ENCODE data around the gene SLC4A2. TPM values are rescaled to one million over a fixed set of nuclear protein-coding genes. Genes with fewer than 3 reads are reported as not detected.
A peak's percentile ranks its signal among the peaks of the same experiment; 100 is the strongest.

The SLC4A2 gene
- total RNA-seq, 1 experiment from 2014 or later, result 132 TPM

DNA sequence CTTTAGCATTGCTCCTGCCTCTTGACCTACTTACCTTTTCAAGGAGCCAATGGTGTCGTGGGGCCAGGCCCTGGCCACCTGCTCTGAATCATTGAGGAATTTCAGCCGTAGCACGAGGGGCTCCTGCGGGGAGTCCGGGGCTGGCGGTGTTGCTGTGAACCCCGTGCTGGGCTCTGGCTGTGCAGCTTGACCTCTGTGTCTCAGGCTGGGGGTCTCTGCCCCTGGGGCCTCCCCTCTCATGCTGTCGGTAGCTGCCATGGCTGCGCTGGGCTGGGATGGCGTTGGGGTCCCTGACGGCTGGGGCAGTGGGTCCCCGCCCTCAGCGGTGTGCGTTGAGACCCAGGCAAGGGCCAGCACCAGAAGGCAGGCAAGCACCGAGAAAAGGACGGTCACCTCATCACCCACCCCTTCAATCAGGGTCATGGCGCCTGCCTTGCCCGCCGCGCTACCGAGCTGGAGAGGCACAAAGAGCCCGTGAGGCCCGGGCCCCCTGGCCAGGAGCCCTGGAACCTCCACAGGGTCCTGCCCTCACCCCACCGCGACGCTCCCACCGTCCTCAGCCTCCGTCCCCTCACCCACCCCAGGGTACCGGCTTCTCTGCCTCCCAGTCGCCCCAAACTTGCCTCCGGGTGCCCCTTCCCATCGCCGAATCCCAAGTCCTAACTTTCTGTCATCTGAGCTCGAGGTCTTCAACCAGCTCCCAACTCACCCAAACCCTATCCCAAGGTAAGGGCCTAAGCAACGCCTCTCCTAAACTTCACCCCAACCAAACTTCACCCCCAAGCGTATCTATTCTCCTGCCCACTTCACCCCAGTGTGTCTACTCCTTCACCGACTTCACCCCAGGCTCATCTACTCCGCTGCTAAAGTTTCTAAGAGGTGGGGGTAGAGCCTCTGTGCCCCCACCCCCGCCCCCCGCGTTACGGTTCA lies 23.0 kb downstream of the SLC4A2 start:
- peak overlapping the region; percentile 94 for H3K4me3 ChIP-seq
- H3K36me3 ChIP-seq, result no peaks in the 10 kb centered on the region; the same call in 1 of the 2 replicates
- no peaks in the 10 kb centered on the region for H3K27me3 ChIP-seq
- peaks cover 27% of the 10 kb centered on the region for H3K4me1 ChIP-seq
- H3K9me3 ChIP-seq (replicated peaks), result no peaks in the 10 kb centered on the region
- no peak for DNase-seq
- H3K27ac ChIP-seq, result peak overlapping the region; percentile 83; the same call in 1 of the 2 replicates

DNA sequence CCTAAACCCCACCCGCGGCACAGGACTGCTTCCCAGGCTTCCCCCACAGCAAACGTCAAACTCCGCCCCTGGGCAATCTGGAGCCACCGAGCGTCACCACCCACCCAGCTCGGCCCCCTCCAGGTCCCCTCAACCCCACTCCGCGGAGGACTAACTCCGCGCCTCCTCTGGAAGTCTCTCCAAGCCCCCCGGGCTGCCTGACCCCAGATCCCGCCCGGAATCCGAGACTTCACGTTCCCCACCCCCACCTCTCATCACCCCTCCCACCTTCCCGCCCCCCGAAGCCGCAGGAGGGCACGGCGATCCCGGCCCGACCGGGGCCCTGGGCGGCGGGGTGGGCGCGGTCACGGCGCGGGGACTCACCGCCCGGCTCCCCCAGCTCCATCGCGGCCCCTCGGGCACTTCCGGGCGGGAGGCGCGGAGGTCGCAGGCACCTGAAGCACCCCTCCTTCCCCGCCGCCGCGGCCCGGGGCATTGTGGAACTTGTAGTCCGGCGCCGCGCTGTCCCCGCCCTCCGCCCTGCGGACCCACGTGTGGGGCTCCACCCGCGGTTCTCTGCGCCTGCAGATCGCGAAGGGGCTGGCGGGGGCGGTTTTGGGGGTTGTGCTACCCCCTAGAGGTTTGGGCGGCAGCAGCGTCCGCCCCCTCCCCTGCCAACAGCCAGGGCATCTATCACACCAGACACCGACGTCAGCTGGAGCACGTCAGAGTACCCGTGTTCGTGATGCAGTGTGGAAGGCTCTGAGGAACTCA lies 23.9 kb downstream of the SLC4A2 start, which contains the start of gene TMUB1:
Gene TMUB1 (minus strand): TSS at position 423 of the 753 bp plus-strand sequence. CDS start 930 bp downstream, outside the sequence.
- DNase-seq, result peak; percentile 81
- Histone ChIP-seq H3K4me3 (peak within 1 kb of the TSS; percentile 94), H3K36me3 (peaks cover 3% of the 10 kb centered on the region; the same call in 1 of the 2 replicates), H3K27ac (peak within 1 kb of the TSS; percentile 83; the same call in 1 of the 2 replicates), H3K27me3 (no peaks in the 10 kb centered on the region), H3K4me1 (peaks cover 31% of the 10 kb centered on the region), H3K9me3 (replicated peaks) (no peaks in the 10 kb centered on the region)

GRCh38 chr7:151083824-151084160 lies 24.4 kb downstream of the SLC4A2 start:
- H3K4me1 ChIP-seq, result peaks cover 36% of the 10 kb centered on the region
- H3K36me3 ChIP-seq, result peaks cover 8% of the 10 kb centered on the region; the same call in 1 of the 2 replicates
- no peaks in the 10 kb centered on the region for H3K9me3 ChIP-seq (replicated peaks)
- H3K4me3 ChIP-seq, result peak overlapping the region; percentile 94
- H3K27ac ChIP-seq, result peak overlapping the region; percentile 3; the same call in 1 of the 2 replicates
- DNase-seq, result no peak
- H3K27me3 ChIP-seq, result no peaks in the 10 kb centered on the region

GRCh38 chr7:151085329-151085690 lies 25.9 kb downstream of the SLC4A2 start:
- peak overlapping the region; percentile 57 for H3K27ac ChIP-seq

DNA sequence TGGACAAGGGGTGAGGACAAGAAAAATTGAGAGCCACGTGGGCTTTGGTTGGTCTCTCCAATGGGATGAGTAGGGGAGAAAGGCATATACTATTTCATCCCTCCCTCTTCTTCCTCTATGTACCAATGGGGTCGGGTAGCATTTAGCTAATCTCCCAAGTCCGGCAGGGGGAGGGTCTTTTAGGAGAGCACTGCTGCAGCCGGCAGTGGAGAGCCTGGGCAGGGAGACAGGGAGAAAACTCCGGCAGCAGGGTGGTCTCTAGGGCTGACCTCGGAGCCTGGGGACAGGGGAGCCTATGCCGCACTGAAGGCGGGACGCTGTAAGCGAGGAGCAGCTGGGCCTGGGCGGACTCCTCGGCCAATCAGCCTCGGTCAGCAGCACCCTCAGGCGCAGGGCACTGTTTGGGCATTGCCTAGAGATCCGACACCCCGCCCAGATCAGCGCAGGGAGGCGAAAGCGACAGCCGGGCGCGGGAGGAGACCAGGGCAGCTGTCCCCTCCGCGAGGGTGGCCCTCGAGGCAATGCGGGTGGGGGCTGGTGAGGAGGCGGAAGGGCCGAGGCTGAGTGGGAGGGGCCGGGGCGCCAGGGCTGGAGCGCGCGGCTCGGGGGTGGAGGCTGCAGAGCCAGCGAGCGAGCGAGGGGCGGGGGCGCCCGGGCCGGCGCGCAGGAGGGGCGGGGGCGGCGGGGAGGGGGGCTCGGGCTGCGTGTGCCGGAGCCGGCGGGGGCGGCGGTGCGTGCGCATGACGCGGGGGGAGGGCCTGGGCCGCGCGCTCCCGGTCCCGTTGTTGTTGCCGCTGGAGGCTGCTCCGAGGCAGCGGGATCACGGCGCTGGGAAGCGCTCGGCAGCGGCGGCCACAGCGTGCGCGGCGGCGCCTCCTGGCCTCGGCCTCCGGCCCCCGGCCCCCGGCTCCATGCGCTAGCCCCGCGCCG lies 26.6 kb downstream of the SLC4A2 start, which contains the start of gene AGAP3:
Gene AGAP3 (plus strand): TSS at position 785 of the 930 bp plus-strand sequence. CDS start 267 bp downstream, outside the sequence.
- Histone ChIP-seq H3K27ac (peak within 1 kb of the TSS; percentile 66), H3K36me3 (peaks cover 10% of the 10 kb centered on the region), H3K4me3 (peak within 1 kb of the TSS; percentile 96), H3K9me3 (replicated peaks) (no peaks in the 10 kb centered on the region), H3K4me1 (peaks cover 38% of the 10 kb centered on the region), H3K27me3 (no peaks in the 10 kb centered on the region)
- DNase-seq, result peak; percentile 98 to 99

More at GRCh38 chr7:151085329-151085690, 25.9 kb downstream of the SLC4A2 start:
- peaks cover 38% of the 10 kb centered on the region for H3K4me1 ChIP-seq
- H3K36me3 ChIP-seq, result peaks cover 8% of the 10 kb centered on the region; the same call in 1 of the 2 replicates
- DNase-seq, result no peak
- H3K4me3 ChIP-seq, result peak overlapping the region; percentile 47
- H3K9me3 ChIP-seq (replicated peaks), result no peaks in the 10 kb centered on the region
- no peaks in the 10 kb centered on the region for H3K27me3 ChIP-seq

DNA sequence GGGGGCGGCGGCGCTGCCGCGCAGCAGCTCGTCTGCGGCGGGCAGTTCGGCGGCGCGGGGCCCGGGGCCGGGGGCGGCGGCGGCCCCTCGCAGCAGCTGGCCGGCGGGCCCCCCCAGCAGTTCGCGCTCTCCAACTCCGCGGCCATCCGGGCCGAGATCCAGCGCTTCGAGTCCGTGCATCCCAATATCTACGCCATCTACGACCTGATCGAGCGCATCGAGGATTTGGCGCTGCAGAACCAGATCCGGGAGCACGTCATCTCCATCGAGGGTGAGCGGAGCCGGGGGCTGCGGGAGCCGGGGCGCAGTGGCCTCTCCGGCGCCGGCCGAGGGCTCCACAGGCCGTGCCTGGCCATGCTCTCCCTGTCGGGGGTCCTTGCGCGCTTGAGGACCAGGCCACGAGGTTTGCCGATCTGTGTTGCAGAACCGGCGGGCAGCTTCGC lies 27.4 kb downstream of the SLC4A2 start:
- H3K4me3 ChIP-seq, result peak overlapping the region; percentile 96
- peak overlapping the region; percentile 66 for H3K27ac ChIP-seq
- DNase-seq, result peak in 1 of 2 experiments; percentile 49
- peaks cover 37% of the 10 kb centered on the region for H3K4me1 ChIP-seq
- no peaks in the 10 kb centered on the region for H3K9me3 ChIP-seq (replicated peaks)
- no peaks in the 10 kb centered on the region for H3K27me3 ChIP-seq
- H3K36me3 ChIP-seq, result peaks cover 14% of the 10 kb centered on the region

DNA sequence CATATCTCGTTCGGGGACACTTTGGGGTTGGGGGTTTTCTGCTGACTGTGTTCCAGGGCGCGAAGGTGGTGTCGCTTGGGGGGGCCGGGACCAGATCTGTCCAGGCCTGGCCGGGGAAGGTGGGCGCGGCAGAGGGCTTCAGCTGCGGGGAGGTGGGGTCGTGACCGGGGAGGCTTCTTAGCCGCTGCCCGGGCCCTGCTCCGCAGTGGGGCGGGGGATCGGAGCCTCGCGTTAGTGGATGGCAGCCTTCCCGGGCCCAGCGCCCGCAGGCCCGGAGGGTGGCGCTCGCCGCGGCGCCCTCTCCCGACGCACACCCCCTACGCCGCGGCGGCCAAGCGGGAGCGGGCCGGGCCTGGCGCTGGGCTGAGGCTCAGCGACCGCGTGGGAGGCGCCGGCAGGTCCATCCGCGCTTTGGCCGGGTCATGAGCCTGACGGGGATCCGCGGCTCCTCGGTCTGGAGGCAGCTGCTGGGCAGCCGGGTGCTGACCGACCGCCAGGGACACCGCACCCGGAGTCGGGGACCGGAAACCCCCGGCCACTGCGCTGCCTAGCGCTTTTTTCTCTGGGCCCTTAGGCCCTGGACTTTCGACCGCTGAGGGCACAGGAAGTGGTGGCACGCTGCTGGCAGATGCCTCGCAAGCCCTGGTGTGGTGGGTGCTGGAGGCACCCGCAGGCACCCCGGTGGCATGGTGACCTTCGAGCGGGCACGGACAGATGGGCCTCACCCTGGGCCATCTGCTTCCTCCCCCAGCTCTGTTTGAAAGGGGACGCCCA lies 28.0 kb downstream of the SLC4A2 start:
- no peaks in the 10 kb centered on the region for H3K9me3 ChIP-seq (replicated peaks)
- H3K27me3 ChIP-seq, result no peaks in the 10 kb centered on the region
- peak overlapping the region; percentile 66 for H3K27ac ChIP-seq
- H3K4me3 ChIP-seq, result peak overlapping the region; percentile 96
- peaks cover 17% of the 10 kb centered on the region for H3K36me3 ChIP-seq
- peaks cover 31% of the 10 kb centered on the region for H3K4me1 ChIP-seq
- peak; percentile 47 to 58 for DNase-seq

DNA sequence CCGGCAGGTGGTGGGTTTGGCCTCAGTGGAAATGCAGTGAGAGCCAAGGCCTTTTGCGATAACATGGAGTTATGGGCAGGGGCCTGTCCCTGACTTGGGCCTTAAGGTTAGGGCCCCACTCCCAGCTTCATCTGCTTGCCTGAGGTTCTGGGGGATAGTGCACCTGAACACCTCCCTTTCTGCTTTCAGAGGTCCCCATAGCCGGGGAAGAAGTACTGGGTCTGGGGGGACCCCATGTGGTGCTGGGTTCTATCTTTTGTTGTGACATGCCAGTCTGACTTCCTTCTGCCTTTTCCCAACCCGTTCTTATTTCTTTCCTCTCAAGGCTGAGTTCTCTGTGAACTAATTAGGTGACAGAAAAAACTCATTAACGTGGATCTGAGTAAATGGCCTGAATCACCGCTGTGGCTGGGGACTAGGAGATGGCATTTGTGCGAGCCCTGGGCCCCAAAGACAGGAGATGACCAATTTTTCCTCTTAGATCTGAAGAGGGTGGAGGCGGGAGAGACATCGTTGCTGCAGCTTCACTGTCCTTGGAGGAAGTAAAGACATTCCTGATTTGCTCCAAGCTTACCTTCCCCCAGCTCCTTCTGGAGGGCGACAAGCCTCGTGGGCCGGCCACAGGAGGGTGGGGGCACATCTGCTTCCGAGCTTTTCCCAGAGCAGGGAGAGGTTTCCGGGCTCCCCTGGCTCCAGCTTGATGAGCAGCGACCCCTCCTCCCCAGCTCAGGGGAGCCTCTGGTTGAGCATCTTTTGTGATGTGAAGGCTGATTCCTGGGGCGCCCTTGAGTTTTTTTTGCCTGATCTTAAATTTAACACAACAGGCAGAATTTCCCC lies 28.8 kb downstream of the SLC4A2 start:
- peaks cover 17% of the 10 kb centered on the region for H3K36me3 ChIP-seq
- peak in 1 of 2 experiments; percentile 24 for DNase-seq
- H3K4me3 ChIP-seq, result peak overlapping the region; percentile 96
- no peaks in the 10 kb centered on the region for H3K9me3 ChIP-seq (replicated peaks)
- peak overlapping the region; percentile 66 for H3K27ac ChIP-seq
- H3K4me1 ChIP-seq, result peaks cover 31% of the 10 kb centered on the region
- no peaks in the 10 kb centered on the region for H3K27me3 ChIP-seq

DNA sequence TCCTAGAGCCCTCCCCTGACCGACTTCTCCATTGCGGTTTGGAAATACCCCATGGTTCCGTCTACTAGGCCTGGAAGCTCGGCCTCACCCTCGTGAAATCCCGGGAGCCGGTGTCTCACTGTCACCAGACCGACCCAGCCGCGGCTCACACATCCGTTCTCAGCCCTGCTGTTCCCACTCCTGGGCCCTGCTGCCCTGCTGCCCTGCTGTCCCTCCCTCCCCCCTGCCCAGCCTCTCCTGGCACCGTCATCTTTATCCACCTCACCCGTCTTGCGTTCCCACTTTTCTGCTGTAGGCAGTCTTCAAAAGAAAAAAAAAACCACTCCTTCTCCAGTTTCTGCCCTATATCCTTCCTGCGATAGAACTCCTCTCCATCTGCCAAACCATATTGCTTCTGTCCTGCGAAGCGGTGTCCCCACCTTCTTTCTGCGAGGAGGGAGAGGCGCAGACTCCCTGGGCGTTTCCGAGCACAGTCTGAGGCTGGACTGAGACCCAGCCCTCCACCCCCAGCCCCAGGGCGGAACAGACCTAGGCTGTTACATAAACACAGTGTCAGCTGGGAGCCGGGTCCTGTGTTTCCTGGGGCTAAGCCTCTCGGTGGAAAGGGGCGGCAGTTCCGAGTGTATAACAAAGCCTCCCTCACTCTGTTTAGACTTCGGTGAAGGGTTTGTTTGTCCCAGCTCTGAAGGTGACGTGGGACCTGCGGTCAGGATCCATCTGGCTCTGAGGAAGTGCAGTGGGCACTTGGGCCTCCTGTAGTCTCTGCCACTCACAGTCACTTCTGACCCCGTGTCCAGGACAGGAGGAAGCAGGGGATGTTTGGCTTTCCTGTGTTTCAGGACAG lies 29.7 kb downstream of the SLC4A2 start:
- H3K27me3 ChIP-seq, result no peaks in the 10 kb centered on the region
- peaks cover 28% of the 10 kb centered on the region for H3K4me1 ChIP-seq
- H3K4me3 ChIP-seq, result peak overlapping the region; percentile 96
- DNase-seq, result peak; percentile 90 to 95
- no peaks in the 10 kb centered on the region for H3K9me3 ChIP-seq (replicated peaks)
- H3K36me3 ChIP-seq, result peaks cover 17% of the 10 kb centered on the region
- H3K27ac ChIP-seq, result peak overlapping the region; percentile 66

DNA sequence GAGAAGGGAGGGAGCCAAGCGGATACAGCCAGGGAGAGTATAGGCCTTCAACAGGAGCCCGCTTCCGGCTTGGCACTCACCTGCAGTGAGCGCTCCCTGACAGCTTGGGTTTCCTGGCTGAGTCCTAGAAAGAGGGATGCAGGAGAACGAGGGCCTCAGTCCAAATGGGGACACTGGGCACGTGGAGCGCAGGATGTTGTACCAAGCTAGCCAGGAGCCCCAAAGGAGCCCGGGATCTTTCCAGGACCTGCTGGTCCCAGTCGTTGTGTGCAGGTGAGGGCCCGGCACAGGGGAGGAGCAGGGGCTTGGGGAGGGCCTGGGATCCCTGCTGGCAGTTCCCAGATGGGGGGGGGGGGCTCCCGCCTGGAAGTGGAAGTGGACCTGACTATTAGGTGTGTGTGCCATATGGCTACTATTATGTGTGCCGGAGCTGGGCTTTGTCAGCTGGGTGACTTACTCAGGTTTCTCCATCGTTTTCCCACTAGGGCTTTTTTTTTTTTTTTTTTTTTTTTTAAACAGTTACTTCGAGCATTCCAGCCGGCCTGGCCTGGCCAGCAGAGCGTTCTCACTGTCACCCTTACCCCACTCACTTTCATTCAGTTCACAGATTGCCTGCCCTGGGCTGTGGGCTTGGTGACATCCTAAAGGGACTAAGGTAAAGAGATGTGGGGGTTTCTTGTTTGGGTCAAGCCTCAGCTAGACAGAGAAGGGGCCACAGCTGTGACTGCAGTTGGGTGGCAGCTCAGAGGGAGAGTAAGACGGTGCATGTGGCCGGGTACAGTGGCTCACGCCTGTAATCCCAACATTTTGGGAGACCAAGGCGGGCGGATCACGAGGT lies 30.7 kb downstream of the SLC4A2 start:
- Histone ChIP-seq H3K27me3 (no peaks in the 10 kb centered on the region), H3K4me3 (no peak overlapping the region), H3K9me3 (replicated peaks) (no peaks in the 10 kb centered on the region), H3K27ac (peak overlapping the region; percentile 66), H3K36me3 (peaks cover 17% of the 10 kb centered on the region), H3K4me1 (peaks cover 21% of the 10 kb centered on the region)
- DNase-seq, result no peak

GRCh38 chr7:151091003-151091402 lies 31.6 kb downstream of the SLC4A2 start:
- no peaks in the 10 kb centered on the region for H3K9me3 ChIP-seq (replicated peaks)
- no peak overlapping the region for H3K4me3 ChIP-seq
- peaks cover 18% of the 10 kb centered on the region for H3K4me1 ChIP-seq
- peaks cover 17% of the 10 kb centered on the region for H3K36me3 ChIP-seq
- no peak for DNase-seq
- no peak overlapping the region for H3K27ac ChIP-seq
- H3K27me3 ChIP-seq, result no peaks in the 10 kb centered on the region

Data from SJCRH30 (cell line).